Ovary (tissue), 7 donors: ENCODE measurements around the gene MSL3B.

Experiments used
- DNase-seq, 5 donors: peaks; one replicate each; pipeline ENCODE4 v3.0.0-alpha.2; 2019 to 2020
- H3K27ac ChIP-seq, 2 donors: fragments of 200-600 bp; one replicate each; pipeline versions ENCODE4 v1.5.1 to v1.8.0; 2019 to 2022
- H3K27me3 ChIP-seq: fragments of 200-600 bp; one replicate; pipeline ENCODE4 v1.8.0; 2022
- H3K36me3 ChIP-seq: fragments of 200-600 bp; sonication (generic); one replicate; pipeline ENCODE4 v1.5.1; 2019
- H3K4me1 ChIP-seq: one replicate; pipeline ENCODE4 v1.8.1; 2013; ENCODE audit warnings: mild to moderate bottlenecking, moderate library complexity; ENCODE audit not compliant: insufficient read depth
- H3K4me3 ChIP-seq: fragments of 200-600 bp; sonication (generic); one replicate; pipeline ENCODE4 v1.5.1; 2017
- H3K9me3 ChIP-seq, 2 donors: fragments of 200-600 bp in 1 of 2; sonication (generic) in 1 of 2; one replicate each; pipeline versions ENCODE4 v1.5.1 to v1.8.1; 2013 to 2019; ENCODE audit warnings: mild to moderate bottlenecking in 1 of 2, moderate library complexity in 1 of 2
- CTCF ChIP-seq, 3 donors: fragments of 450-650 bp in 2 of 3; fragments of 200-600 bp in 1 of 3; IDR thresholded peaks; one replicate each; pipeline versions ENCODE4 v1.5.1 to v1.8.0; 2016 to 2022; ENCODE audit warnings: antibody characterized with exemption in 3 of 3, mild to moderate bottlenecking in 1 of 3
- EP300 ChIP-seq: sonication (generic); formaldehyde crosslinking; IDR thresholded peaks from one replicate; pipeline ENCODE4 v1.6.1; 2017; ENCODE audit warnings: antibody characterized with exemption
- POLR2A ChIP-seq: fragments of 450-650 bp; IDR thresholded peaks from one replicate; pipeline ENCODE4 v1.6.1; 2017; ENCODE audit warnings: antibody characterized with exemption, mild to moderate bottlenecking, moderate library complexity
- WGBS, 3 donors: extraction: QIAGEN DNeasy Blood & Tissue Kit in 1 of 3; methylation state at CpG; one replicate each; pipeline versions ENCODE4 v1.1.5 to v1.1.7; 2013 to 2017; 5-methylcytosine and 5-hydroxymethylcytosine counted together
- intact Hi-C, 4 donors: fragments of 100-400 bp; cut with DNase I; formaldehyde crosslinking; loops; one replicate each; pipeline versions ENCODE4 v1.11.0 to v1.15.1; 2022 to 2023
- donor health status: DM: no; HTN: no; CAD: no; lungs with moderate emphysema.
- donor health status: DM: no; HTN: no; CAD: no.
- donor health status: Bipolar disorder and iron deficiency.
- donor health status: DM: no; HTN: no; CAD: no.
- donor health status: DM: yes; HTN: yes; CAD: no.

The MSL3B gene

GRCh38 chr2:233867993-233868532, at the start of gene MSL3B:
TSS of gene MSL3B (minus strand) at chr2:233868386.
- 9 to 10% (median 9%) methylated on average over 50 of the region's 50 CpGs for WGBS, 3 donors
- TF ChIP-seq POLR2A, result no peak
- no peak for TF ChIP-seq EP300
- TF ChIP-seq CTCF (IDR thresholded peaks at IDR 0.05), result no peak
- intact Hi-C loops, result no loop called here

GRCh38 chr2:233917116-233917515, 48.9 kb upstream of the MSL3B start, which contains the start of gene TRPM8:
TSS of gene TRPM8 (plus strand) at chr2:233917373. CDS start at chr2:233926538, 9,165 bp downstream.
- Histone ChIP-seq H3K27ac (no peak within 1 kb of the TSS), H3K4me3 (no peak within 1 kb of the TSS), H3K9me3 (no peaks in the 10 kb centered on the region), H3K27me3 (no peaks in the 10 kb centered on the region), H3K36me3 (no peaks in the 10 kb centered on the region), H3K4me1 (no peaks in the 10 kb centered on the region)
- DNase-seq, result no peak
- TF ChIP-seq EP300, result no peak
- TF ChIP-seq CTCF (IDR thresholded peaks at IDR 0.05), result no peak
- TF ChIP-seq POLR2A, result no peak
- WGBS, 3 donors, result 27 to 30% (median 28%) methylated on average over 5 of the region's 5 CpGs
- intact Hi-C loops, result no loop called here

More at GRCh38 chr2:233867993-233868532, at the start of gene MSL3B:
- Histone ChIP-seq H3K4me1 (no peaks in the 10 kb centered on the region), H3K27ac (no peak within 1 kb of the TSS), H3K9me3 (no peaks in the 10 kb centered on the region), H3K4me3 (peak within 1 kb of the TSS; percentile 15), H3K27me3 (no peaks in the 10 kb centered on the region), H3K36me3 (no peaks in the 10 kb centered on the region)
- peak in 2 of 5 donors; percentile 28 to 48 for DNase-seq

GRCh38 chr2:233915128-233915527, 46.9 kb upstream of the MSL3B start:
- 21 to 32% (median 27%) methylated on average over 2 of the region's 2 CpGs for WGBS, 3 donors
- H3K9me3 ChIP-seq, result no peaks in the 10 kb centered on the region

GRCh38 chr2:233912691-233913423, 44.7 kb upstream of the MSL3B start:
- H3K27me3 ChIP-seq, result no peaks in the 10 kb centered on the region
- H3K36me3 ChIP-seq, result no peaks in the 10 kb centered on the region
- no peak overlapping the region for H3K27ac ChIP-seq
- intact Hi-C loops, result no loop called here
- no peak for DNase-seq
- H3K4me1 ChIP-seq, result no peaks in the 10 kb centered on the region
- H3K9me3 ChIP-seq, result no peaks in the 10 kb centered on the region
- WGBS, 3 donors, result 7 to 14% (median 11%) methylated on average over 9 of the region's 9 CpGs
- TF ChIP-seq CTCF (IDR thresholded peaks at IDR 0.05) (no peak), POLR2A (no peak), EP300 (no peak)
- H3K4me3 ChIP-seq, result no peak overlapping the region

More at GRCh38 chr2:233915128-233915527, 46.9 kb upstream of the MSL3B start:
- H3K4me1 ChIP-seq, result no peaks in the 10 kb centered on the region
- H3K27ac ChIP-seq, result no peak overlapping the region
- no peaks in the 10 kb centered on the region for H3K36me3 ChIP-seq
- intact Hi-C loops, result no loop called here
- no peak for DNase-seq
- TF ChIP-seq EP300 (no peak), CTCF (IDR thresholded peaks at IDR 0.05) (no peak), POLR2A (no peak)
- H3K27me3 ChIP-seq, result no peaks in the 10 kb centered on the region
- no peak overlapping the region for H3K4me3 ChIP-seq
